Measurements from ENCODE around the gene ZAR1. TPM values are rescaled to one million over a fixed set of nuclear protein-coding genes. Genes with fewer than 3 reads are reported as not detected.
A peak's percentile ranks its signal among the peaks of the same experiment; 100 is the strongest.

Gene ZAR1
- total and polyA plus RNA-seq, 9 of the 15 experiments (the other 6 are each of a cell fraction or from before 2014, with no cell fraction given) = 0.07 to 0.84 (median 0.28) TPM; not detected in 1

GRCh38 chr4:48483777-48484493 lies 6.1 kb upstream of the ZAR1 start (continued):
- TF ChIP-seq ZBTB33 (CRISPR knock-in tag; IDR thresholded peaks at IDR 0.05) = peak; percentile 30; the same call in 1 of the 2 replicates
- no peak for TF ChIP-seq ZNF212 (CRISPR knock-in tag; IDR thresholded peaks at IDR 0.05)
- TF ChIP-seq SAP30 (IDR thresholded peaks at IDR 0.05; ENCODE audit: borderline replicate concordance, insufficient read depth, low read depth, low read length, poor library complexity, severe bottlenecking) = peak; percentile 14
- no peak for TF ChIP-seq ZNF780A (CRISPR knock-in tag; IDR thresholded peaks at IDR 0.05)
- no peak for TF ChIP-seq ETS2 (tag; IDR thresholded peaks at IDR 0.05; ENCODE audit: borderline replicate concordance, poor library complexity, severe bottlenecking)
- peak; percentile 60 for TF ChIP-seq MAX (CRISPR knock-in tag; IDR thresholded peaks at IDR 0.05)
- TF ChIP-seq CEBPG (CRISPR knock-in tag; IDR thresholded peaks at IDR 0.05) = no peak
- no peak for TF ChIP-seq CEBPG (tag; conservative IDR thresholded peaks at IDR 0.05 in 1 of 2, IDR thresholded peaks at IDR 0.05 in 1 of 2)
- TF ChIP-seq RBFOX2 (IDR thresholded peaks at IDR 0.05; ENCODE audit: low read depth, low read length) = peak; percentile 69
- no peak for TF ChIP-seq FOXJ3 (CRISPR knock-in tag; IDR thresholded peaks at IDR 0.05)
- peak; percentile 1 for TF ChIP-seq TAF1 (IDR thresholded peaks at IDR 0.05; ENCODE audit: control insufficient read depth, extremely low read depth, insufficient read depth, low read length, severe bottlenecking)
- TF ChIP-seq HNRNPLL (IDR thresholded peaks at IDR 0.05; ENCODE audit: low read depth, low read length, poor library complexity, severe bottlenecking) = peak; percentile 7
- peak in 1 of 2 experiments; percentile 0 for TF ChIP-seq E2F6 (IDR thresholded peaks at IDR 0.05; ENCODE audit: borderline replicate concordance in 1 of 2, extremely low read depth in 1 of 2, insufficient read depth in 1 of 2, insufficient read length in 1 of 2, low read depth in 1 of 2, low read length in 1 of 2, poor library complexity in 1 of 2, severe bottlenecking in 1 of 2)
- no peak for TF ChIP-seq DIDO1 (tag; IDR thresholded peaks at IDR 0.05; ENCODE audit: low read depth)
- TF ChIP-seq ZNF655 (CRISPR knock-in tag; IDR thresholded peaks at IDR 0.05) = no peak
- 0 out of 2 replicates have a peak, but pooled peaks have one; percentile 10 for TF ChIP-seq IRF2 (CRISPR knock-in tag; IDR thresholded peaks at IDR 0.05)
- no peak for TF ChIP-seq ZFP91 (CRISPR knock-in tag; IDR thresholded peaks at IDR 0.05)
- no peak for TF ChIP-seq DPF2 (IDR thresholded peaks at IDR 0.05)
- TF ChIP-seq BHLHE40 (IDR thresholded peaks at IDR 0.05; ENCODE audit: low read length) = no peak
- TF ChIP-seq BCOR (IDR thresholded peaks at IDR 0.05) = 0 out of 2 replicates have a peak, but pooled peaks have one; percentile 24

Measured in K562 (cell line).